HepG2 (cell line): ENCODE results near the gene ACADVL. TPM values are rescaled to one million over a fixed set of nuclear protein-coding genes. Genes with fewer than 3 reads are reported as not detected.

Experiments
- CREB1 ChIP-seq, 2 experiments: fragments of 450-650 bp in 1 of 2; IDR thresholded peaks; 2 replicates each; pipeline ENCODE4 v1.6.1; 2016 to 2017; ENCODE audit warnings: control low read depth in 1 of 2, mild to moderate bottlenecking in 1 of 2, missing compliant biosample characterization in 1 of 2, missing genetic modification characterization in 1 of 2
- FOXA3 ChIP-seq: IDR thresholded peaks from 2 replicates; pipeline ENCODE4 v1.6.1; 2016; ENCODE audit warnings: missing genetic modification reagents, missing compliant biosample characterization
- FOXM1 ChIP-seq: sonication (generic); formaldehyde crosslinking; IDR thresholded peaks from 2 replicates; pipeline ENCODE4 v1.5.0; 2020; ENCODE audit warnings: missing genetic modification reagents
- JUN ChIP-seq: sonication (generic); formaldehyde crosslinking; IDR thresholded peaks from 2 replicates; pipeline ENCODE4 v1.4.0; 2020; ENCODE audit warnings: mild to moderate bottlenecking, missing genetic modification reagents
- JUNB ChIP-seq: sonication (generic); formaldehyde crosslinking; IDR thresholded peaks from 2 replicates; pipeline ENCODE4 v1.8.0; 2022; ENCODE audit warnings: missing genetic modification reagents, mild to moderate bottlenecking, borderline replicate concordance
- KDM2A ChIP-seq: sonication (generic); formaldehyde crosslinking; IDR thresholded peaks from 2 replicates; pipeline ENCODE4 v1.4.0; 2020; ENCODE audit warnings: low read depth, missing genetic modification reagents, borderline replicate concordance
- KDM4B ChIP-seq: sonication (generic); formaldehyde crosslinking; IDR thresholded peaks from 2 replicates; pipeline ENCODE4 v1.4.0; 2020; ENCODE audit warnings: missing genetic modification reagents
- ZBTB20 ChIP-seq: sonication (generic); formaldehyde crosslinking; IDR thresholded peaks from 2 replicates; pipeline ENCODE4 v1.8.1; 2023; ENCODE audit warnings: missing genetic modification reagents, low read depth, mild to moderate bottlenecking, borderline replicate concordance
- ZC3H13 ChIP-seq: sonication (generic); formaldehyde crosslinking; IDR thresholded peaks from 2 replicates; pipeline ENCODE4 v1.8.1; 2023; ENCODE audit warnings: mild to moderate bottlenecking, missing genetic modification reagents, moderate library complexity
- ZNF850 ChIP-seq: sonication (generic); formaldehyde crosslinking; conservative IDR thresholded peaks from 2 replicates; pipeline ENCODE4 v1.9.0; 2021; ENCODE audit warnings: mild to moderate bottlenecking, missing genetic modification reagents
- polyA plus RNA-seq, 8 experiments: library from polyadenylated mRNA; depleted of rRNA in 3 of 8; stranded (reverse) in 7 of 8; unstranded in 1 of 8; fragments of >200 nt; fragmentation: Illumina TruSeq in 4 of 8; extraction: Trizol in 4 of 8; gene quantifications; 2 replicates each; pipeline versions ENCODE4 v1.2.1 to v1.2.3, GENCODE V29; 2011 to 2016; ENCODE audit warnings: low read depth in 4 of 8, missing spikeins in 1 of 8, mixed read lengths in 1 of 8; ENCODE audit not compliant: insufficient read depth in 1 of 8
- total RNA-seq, 5 experiments: library from RNA; depleted of rRNA; stranded (reverse); fragments of >200 nt; fragmentation: Illumina TruSeq; extraction: Trizol; gene quantifications; 2 replicates each; pipeline ENCODE4 v1.2.3, GENCODE V29; 2016; ENCODE audit warnings: low read depth in 1 of 5
- TF ChIP-seq, protein P1 (sequence below): sonication (generic); formaldehyde crosslinking; IDR thresholded peaks from 2 replicates; pipeline ENCODE4 v1.5.1; 2020; ENCODE audit warnings: missing genetic modification reagents, mild to moderate bottlenecking, borderline replicate concordance
- TF ChIP-seq, protein P2 (sequence below): IDR thresholded peaks from 2 replicates; pipeline ENCODE4 v1.6.1; 2018; ENCODE audit warnings: missing genetic modification reagents
- TF ChIP-seq, protein P3 (sequence below): sonication (generic); formaldehyde crosslinking; IDR thresholded peaks from 2 replicates; pipeline ENCODE4 v1.4.0; 2020; ENCODE audit warnings: missing genetic modification reagents
- TF ChIP-seq, protein P4 (sequence below): sonication (generic); formaldehyde crosslinking; IDR thresholded peaks from 2 replicates; pipeline ENCODE4 v1.5.0; 2020; ENCODE audit warnings: missing genetic modification reagents
- TF ChIP-seq, protein P5 (sequence below): sonication (generic); formaldehyde crosslinking; IDR thresholded peaks from 2 replicates; pipeline ENCODE4 v1.4.0; 2020; ENCODE audit warnings: missing genetic modification reagents
- TF ChIP-seq, protein P6 (sequence below): sonication (generic); formaldehyde crosslinking; IDR thresholded peaks from 2 replicates; pipeline ENCODE4 v1.5.0; 2020; ENCODE audit warnings: missing genetic modification reagents, mild to moderate bottlenecking, borderline replicate concordance

The ACADVL gene
- total and polyA plus RNA-seq, 2 of the 13 experiments (the other 11 are each of a cell fraction or from before 2014, with no cell fraction given): 219 to 412 TPM

DNA sequence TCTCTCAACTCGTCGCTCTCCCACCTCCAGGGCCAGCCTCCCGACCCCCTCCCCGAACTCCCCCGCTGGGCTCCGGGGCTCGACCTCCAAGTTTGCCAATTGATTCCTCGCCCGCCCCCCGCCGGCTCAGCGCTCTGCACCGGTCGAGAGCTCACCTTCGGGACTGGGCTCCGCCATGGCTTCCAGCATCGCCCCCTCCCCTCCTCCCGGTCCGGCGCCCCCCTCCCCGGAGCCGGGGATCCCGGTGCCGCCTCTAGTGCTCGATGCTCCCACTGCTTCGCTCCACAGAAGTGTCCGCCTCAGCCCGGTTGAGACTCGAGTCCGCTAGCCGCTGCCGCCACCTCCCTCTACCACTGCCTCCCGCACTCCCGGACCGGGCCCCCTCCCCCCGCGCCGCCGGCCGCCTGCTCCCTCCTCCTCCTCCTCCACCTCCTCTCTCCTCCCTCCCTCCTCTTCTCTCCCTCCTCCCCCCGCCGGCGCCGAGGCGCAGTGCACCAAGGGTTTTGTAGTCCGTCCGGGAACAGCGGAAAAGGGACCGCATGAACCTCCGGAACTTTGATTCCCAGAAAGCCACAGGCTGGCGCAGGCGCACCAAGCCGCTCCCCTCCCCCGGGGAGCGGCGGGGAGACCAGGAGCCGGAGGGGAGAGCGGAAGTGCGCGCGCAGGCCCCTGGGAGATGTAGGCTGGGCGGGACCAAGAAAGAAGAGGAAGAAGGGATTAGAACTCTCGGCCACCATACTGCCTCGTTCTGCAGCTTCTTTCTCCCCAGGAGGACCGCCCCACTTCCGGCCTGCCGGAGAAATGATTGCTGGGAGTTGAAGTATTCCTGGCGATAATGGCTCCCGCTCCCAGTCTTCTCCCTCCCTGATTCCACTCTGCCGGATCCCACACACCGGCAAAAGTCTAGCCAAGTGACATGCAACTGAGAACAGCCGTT is 19.6 kb downstream of the ACADVL start, which contains the start of gene PHF23 (continued):
- TF ChIP-seq, protein P1, sequence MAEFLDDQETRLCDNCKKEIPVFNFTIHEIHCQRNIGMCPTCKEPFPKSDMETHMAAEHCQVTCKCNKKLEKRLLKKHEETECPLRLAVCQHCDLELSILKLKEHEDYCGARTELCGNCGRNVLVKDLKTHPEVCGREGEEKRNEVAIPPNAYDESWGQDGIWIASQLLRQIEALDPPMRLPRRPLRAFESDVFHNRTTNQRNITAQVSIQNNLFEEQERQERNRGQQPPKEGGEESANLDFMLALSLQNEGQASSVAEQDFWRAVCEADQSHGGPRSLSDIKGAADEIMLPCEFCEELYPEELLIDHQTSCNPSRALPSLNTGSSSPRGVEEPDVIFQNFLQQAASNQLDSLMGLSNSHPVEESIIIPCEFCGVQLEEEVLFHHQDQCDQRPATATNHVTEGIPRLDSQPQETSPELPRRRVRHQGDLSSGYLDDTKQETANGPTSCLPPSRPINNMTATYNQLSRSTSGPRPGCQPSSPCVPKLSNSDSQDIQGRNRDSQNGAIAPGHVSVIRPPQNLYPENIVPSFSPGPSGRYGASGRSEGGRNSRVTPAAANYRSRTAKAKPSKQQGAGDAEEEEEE: no peak
- TF ChIP-seq, protein P2, sequence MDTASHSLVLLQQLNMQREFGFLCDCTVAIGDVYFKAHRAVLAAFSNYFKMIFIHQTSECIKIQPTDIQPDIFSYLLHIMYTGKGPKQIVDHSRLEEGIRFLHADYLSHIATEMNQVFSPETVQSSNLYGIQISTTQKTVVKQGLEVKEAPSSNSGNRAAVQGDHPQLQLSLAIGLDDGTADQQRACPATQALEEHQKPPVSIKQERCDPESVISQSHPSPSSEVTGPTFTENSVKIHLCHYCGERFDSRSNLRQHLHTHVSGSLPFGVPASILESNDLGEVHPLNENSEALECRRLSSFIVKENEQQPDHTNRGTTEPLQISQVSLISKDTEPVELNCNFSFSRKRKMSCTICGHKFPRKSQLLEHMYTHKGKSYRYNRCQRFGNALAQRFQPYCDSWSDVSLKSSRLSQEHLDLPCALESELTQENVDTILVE: peak; percentile 74; the same call in 1 of the 2 replicates
- TF ChIP-seq KDM2A (CRISPR knock-in tag) (peak; percentile 79; the same call in 1 of the 2 replicates), CREB1 (IDR thresholded peaks at IDR 0.05) (peak; percentile 28; the same call in 1 of the 2 replicates), CREB1 (CRISPR knock-in tag; IDR thresholded peaks at IDR 0.05) (peak; percentile 92), FOXM1 (CRISPR knock-in tag) (no peak), ZNF850 (CRISPR knock-in tag) (no peak), JUNB (CRISPR knock-in tag) (no peak), FOXA3 (0 out of 2 replicates have a peak, but pooled peaks have one; percentile 7), JUN (CRISPR knock-in tag) (0 out of 2 replicates have a peak, but pooled peaks have one; percentile 37), KDM4B (CRISPR knock-in tag) (no peak), ZBTB20 (CRISPR knock-in tag) (no peak), ZC3H13 (CRISPR knock-in tag) (peak; percentile 65; the same call in 1 of the 2 replicates)
- TF ChIP-seq, protein P3, sequence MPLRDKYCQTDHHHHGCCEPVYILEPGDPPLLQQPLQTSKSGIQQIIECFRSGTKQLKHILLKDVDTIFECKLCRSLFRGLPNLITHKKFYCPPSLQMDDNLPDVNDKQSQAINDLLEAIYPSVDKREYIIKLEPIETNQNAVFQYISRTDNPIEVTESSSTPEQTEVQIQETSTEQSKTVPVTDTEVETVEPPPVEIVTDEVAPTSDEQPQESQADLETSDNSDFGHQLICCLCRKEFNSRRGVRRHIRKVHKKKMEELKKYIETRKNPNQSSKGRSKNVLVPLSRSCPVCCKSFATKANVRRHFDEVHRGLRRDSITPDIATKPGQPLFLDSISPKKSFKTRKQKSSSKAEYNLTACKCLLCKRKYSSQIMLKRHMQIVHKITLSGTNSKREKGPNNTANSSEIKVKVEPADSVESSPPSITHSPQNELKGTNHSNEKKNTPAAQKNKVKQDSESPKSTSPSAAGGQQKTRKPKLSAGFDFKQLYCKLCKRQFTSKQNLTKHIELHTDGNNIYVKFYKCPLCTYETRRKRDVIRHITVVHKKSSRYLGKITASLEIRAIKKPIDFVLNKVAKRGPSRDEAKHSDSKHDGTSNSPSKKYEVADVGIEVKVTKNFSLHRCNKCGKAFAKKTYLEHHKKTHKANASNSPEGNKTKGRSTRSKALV: 0 out of 2 replicates have a peak, but pooled peaks have one; percentile 21
- TF ChIP-seq, protein P4, sequence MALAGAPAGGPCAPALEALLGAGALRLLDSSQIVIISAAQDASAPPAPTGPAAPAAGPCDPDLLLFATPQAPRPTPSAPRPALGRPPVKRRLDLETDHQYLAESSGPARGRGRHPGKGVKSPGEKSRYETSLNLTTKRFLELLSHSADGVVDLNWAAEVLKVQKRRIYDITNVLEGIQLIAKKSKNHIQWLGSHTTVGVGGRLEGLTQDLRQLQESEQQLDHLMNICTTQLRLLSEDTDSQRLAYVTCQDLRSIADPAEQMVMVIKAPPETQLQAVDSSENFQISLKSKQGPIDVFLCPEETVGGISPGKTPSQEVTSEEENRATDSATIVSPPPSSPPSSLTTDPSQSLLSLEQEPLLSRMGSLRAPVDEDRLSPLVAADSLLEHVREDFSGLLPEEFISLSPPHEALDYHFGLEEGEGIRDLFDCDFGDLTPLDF (CRISPR knock-in tag): peak; percentile 75; the same call in 1 of the 2 replicates
- TF ChIP-seq, protein P5, sequence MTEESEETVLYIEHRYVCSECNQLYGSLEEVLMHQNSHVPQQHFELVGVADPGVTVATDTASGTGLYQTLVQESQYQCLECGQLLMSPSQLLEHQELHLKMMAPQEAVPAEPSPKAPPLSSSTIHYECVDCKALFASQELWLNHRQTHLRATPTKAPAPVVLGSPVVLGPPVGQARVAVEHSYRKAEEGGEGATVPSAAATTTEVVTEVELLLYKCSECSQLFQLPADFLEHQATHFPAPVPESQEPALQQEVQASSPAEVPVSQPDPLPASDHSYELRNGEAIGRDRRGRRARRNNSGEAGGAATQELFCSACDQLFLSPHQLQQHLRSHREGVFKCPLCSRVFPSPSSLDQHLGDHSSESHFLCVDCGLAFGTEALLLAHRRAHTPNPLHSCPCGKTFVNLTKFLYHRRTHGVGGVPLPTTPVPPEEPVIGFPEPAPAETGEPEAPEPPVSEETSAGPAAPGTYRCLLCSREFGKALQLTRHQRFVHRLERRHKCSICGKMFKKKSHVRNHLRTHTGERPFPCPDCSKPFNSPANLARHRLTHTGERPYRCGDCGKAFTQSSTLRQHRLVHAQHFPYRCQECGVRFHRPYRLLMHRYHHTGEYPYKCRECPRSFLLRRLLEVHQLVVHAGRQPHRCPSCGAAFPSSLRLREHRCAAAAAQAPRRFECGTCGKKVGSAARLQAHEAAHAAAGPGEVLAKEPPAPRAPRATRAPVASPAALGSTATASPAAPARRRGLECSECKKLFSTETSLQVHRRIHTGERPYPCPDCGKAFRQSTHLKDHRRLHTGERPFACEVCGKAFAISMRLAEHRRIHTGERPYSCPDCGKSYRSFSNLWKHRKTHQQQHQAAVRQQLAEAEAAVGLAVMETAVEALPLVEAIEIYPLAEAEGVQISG: peak; percentile 93
- TF ChIP-seq, protein P6, sequence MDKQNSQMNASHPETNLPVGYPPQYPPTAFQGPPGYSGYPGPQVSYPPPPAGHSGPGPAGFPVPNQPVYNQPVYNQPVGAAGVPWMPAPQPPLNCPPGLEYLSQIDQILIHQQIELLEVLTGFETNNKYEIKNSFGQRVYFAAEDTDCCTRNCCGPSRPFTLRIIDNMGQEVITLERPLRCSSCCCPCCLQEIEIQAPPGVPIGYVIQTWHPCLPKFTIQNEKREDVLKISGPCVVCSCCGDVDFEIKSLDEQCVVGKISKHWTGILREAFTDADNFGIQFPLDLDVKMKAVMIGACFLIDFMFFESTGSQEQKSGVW: no peak
